ENCODE data around the gene SVIL. TPM values are rescaled to one million over a fixed set of nuclear protein-coding genes. Genes with fewer than 3 reads are reported as not detected.
"Not testable (repeated sequence)": the region's sequence is repeated elsewhere in the genome, so short reads cannot be mapped to it uniquely, and the experiment has no call there.

SVIL gene
- total and polyA plus RNA-seq, 4 donors, result 68.4 to 374 (median 211) TPM

DNA sequence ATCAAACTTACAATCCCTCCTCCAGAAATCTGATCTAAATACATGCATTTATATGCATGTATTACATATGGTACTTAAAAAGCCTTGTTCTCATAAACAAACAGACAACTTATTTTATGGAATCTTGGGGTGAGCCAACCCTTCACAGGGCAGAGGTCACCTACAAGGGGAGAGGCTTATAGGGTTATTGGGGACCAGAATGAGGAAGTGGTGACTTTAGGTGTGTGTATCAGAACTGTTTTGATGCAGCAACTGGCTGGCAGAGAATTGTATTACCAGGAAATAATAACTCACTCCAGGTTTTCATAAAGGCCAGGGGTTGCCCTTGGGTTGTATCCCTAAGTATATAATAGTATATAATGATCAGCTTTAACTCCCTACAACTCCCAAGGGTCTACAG is 91.1 kb downstream of the SVIL start:
- Histone ChIP-seq H3K36me3 (ENCODE audit: control insufficient read depth in 1 of 2, insufficient read depth in 2 of 2, low read length in 1 of 2) (peaks cover 0 to 4% of the 10 kb centered on the region in 2 donors), H3K27me3 (ENCODE audit: control insufficient read depth in 1 of 2, insufficient read depth in 2 of 2, low read length in 1 of 2) (no peaks in the 10 kb centered on the region), H3K27ac (ENCODE audit: low read depth in 1 of 2, low read length in 2 of 2) (no peak overlapping the region), H3K9me3 (ENCODE audit: control insufficient read depth, low read length) (no peaks in the 10 kb centered on the region), H3K4me1 (ENCODE audit: control insufficient read depth in 1 of 2, insufficient read depth in 2 of 2, low read length in 2 of 2) (peaks cover 3 to 12% of the 10 kb centered on the region in 2 donors), H3K4me3 (ENCODE audit: low read length in 2 of 2) (no peak overlapping the region)
- DNase-seq (no peak), ATAC-seq (ENCODE audit: low FRiP score) (no peak)
- intact Hi-C loops (cut with DNase I), result no loop called here

GRCh38 chr10:29542723-29543122 is 92.0 kb downstream of the SVIL start:
- intact Hi-C loops (cut with DNase I), result no loop called here
- no peak for ATAC-seq (ENCODE audit: low FRiP score)
- H3K4me1 ChIP-seq (ENCODE audit: control insufficient read depth in 1 of 2, insufficient read depth in 2 of 2, low read length in 2 of 2), result peaks cover 3 to 9% of the 10 kb centered on the region in 2 donors

DNA sequence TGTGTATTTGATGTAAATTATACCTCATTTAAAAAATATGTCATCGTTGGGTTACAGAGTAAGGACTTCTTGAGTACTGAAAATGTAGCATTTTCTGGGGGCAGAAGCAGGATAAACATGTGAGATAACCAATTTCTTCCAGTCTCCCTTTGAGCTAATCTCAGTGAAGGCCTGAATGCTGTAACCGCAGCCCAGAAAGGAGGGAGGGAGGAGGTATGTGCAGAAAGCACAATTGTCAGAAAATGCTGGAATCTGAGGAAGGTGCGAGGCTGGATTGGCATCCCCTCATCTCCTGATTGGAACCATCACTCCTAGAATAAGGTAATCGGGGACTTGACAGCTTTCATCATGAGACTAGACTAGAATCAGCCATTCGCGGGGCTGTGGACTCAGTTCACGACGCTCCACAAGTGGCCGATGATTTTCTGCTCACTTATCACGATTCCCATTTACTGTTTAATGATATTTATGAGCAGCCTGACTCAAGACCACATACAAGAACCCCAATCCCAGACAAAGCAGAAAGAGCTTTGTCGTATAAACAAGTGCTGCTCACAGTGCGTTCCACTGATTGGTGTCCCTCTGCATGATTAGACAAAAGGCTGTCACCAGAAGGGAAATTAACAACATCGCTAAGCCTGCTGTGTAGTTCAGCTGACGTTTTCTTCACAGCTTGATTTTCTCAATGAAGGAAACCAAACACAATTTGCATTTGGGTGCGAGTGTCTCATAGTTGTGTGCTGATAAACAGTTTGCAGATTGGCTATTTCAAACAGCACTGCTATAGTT is 93.2 kb downstream of the SVIL start:
- Histone ChIP-seq H3K27ac (ENCODE audit: low read depth in 1 of 2, low read length in 2 of 2) (no peak overlapping the region), H3K36me3 (ENCODE audit: control insufficient read depth in 1 of 2, insufficient read depth in 2 of 2, low read length in 1 of 2) (no peaks in the 10 kb centered on the region), H3K4me3 (ENCODE audit: low read length in 2 of 2) (no peak overlapping the region), H3K27me3 (ENCODE audit: control insufficient read depth in 1 of 2, insufficient read depth in 2 of 2, low read length in 1 of 2) (no peaks in the 10 kb centered on the region), H3K9me3 (ENCODE audit: control insufficient read depth, low read length) (no peaks in the 10 kb centered on the region), H3K4me1 (ENCODE audit: control insufficient read depth in 1 of 2, insufficient read depth in 2 of 2, low read length in 2 of 2) (peaks cover 3 to 9% of the 10 kb centered on the region in 2 donors)
- intact Hi-C loops (cut with DNase I), result no loop called here
- DNase-seq, result no peak
- no peak for ATAC-seq (ENCODE audit: low FRiP score)
- 78 to 82% methylated on average over 15 of the region's 15 CpGs for WGBS, 2 donors

More at GRCh38 chr10:29542723-29543122, 92.0 kb downstream of the SVIL start:
- Histone ChIP-seq H3K4me3 (ENCODE audit: low read length in 2 of 2) (no peak overlapping the region), H3K36me3 (ENCODE audit: control insufficient read depth in 1 of 2, insufficient read depth in 2 of 2, low read length in 1 of 2) (no peaks in the 10 kb centered on the region), H3K27me3 (ENCODE audit: control insufficient read depth in 1 of 2, insufficient read depth in 2 of 2, low read length in 1 of 2) (no peaks in the 10 kb centered on the region), H3K27ac (ENCODE audit: low read depth in 1 of 2, low read length in 2 of 2) (no peak overlapping the region), H3K9me3 (ENCODE audit: control insufficient read depth, low read length) (no peaks in the 10 kb centered on the region)
- 38 to 41% methylated on average over 4 of the region's 4 CpGs for WGBS, 2 donors
- no peak for DNase-seq

DNA sequence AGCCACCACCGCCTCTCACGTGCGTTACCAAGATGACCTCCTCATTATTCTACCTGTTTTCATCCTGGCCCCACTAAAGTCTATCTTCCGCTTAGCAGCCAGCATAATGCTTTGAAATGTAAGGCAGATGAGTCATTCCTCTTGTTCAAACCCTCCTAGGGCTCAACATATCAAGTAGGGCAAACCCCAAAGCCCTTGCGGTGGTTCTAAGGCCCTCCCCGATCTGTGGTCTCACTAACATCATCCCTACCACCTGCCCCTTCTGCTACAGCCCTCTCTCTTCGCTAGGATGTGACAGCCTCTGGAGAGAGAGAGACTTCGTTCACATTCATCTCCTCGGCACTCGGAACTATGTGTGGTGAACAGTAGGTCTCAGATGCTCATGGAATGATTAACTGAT is 94.8 kb downstream of the SVIL start:
- intact Hi-C loops (cut with DNase I), result no loop called here
- Histone ChIP-seq H3K4me1 (ENCODE audit: control insufficient read depth in 1 of 2, insufficient read depth in 2 of 2, low read length in 2 of 2) (peaks cover 3 to 17% of the 10 kb centered on the region in 2 donors), H3K4me3 (ENCODE audit: low read length in 2 of 2) (no peak overlapping the region), H3K36me3 (ENCODE audit: control insufficient read depth in 1 of 2, insufficient read depth in 2 of 2, low read length in 1 of 2) (no peaks in the 10 kb centered on the region), H3K27ac (ENCODE audit: low read depth in 1 of 2, low read length in 2 of 2) (no peak overlapping the region), H3K9me3 (ENCODE audit: control insufficient read depth, low read length) (no peaks in the 10 kb centered on the region), H3K27me3 (ENCODE audit: control insufficient read depth in 1 of 2, insufficient read depth in 2 of 2, low read length in 1 of 2) (no peaks in the 10 kb centered on the region)
- no peak for DNase-seq
- WGBS, 2 donors, result 94 to 98% methylated on average over 10 of the region's 10 CpGs
- ATAC-seq (ENCODE audit: low FRiP score), result no peak

GRCh38 chr10:29539412-29539811 is 95.4 kb downstream of the SVIL start:
- no peaks in the 10 kb centered on the region for H3K9me3 ChIP-seq (ENCODE audit: control insufficient read depth, low read length)
- no peaks in the 10 kb centered on the region for H3K36me3 ChIP-seq (ENCODE audit: control insufficient read depth in 1 of 2, insufficient read depth in 2 of 2, low read length in 1 of 2)
- H3K27ac ChIP-seq (ENCODE audit: low read depth in 1 of 2, low read length in 2 of 2), result no peak overlapping the region
- ATAC-seq (ENCODE audit: low FRiP score) (no peak), DNase-seq (no peak)
- WGBS, 2 donors, result 71 to 72% methylated on average over 6 of the region's 6 CpGs
- H3K27me3 ChIP-seq (ENCODE audit: control insufficient read depth in 1 of 2, insufficient read depth in 2 of 2, low read length in 1 of 2), result no peaks in the 10 kb centered on the region
- H3K4me3 ChIP-seq (ENCODE audit: low read length in 2 of 2), result no peak overlapping the region
- intact Hi-C loops (cut with DNase I), result loop anchor here in 1 of 2 donors (10.0 kb wide), 2 partner anchors 45 to 195 kb away; no protein-coding TSS in a partner anchor
- H3K4me1 ChIP-seq (ENCODE audit: control insufficient read depth in 1 of 2, insufficient read depth in 2 of 2, low read length in 2 of 2), result peaks cover 3 to 20% of the 10 kb centered on the region in 2 donors

- peaks cover 0 to 12% of the 10 kb centered on the region in 2 donors for H3K4me1 ChIP-seq (ENCODE audit: control insufficient read depth in 1 of 2, insufficient read depth in 2 of 2, low read length in 2 of 2)
- no peak for DNase-seq
- no peaks in the 10 kb centered on the region for H3K27me3 ChIP-seq (ENCODE audit: control insufficient read depth in 1 of 2, insufficient read depth in 2 of 2, low read length in 1 of 2)
- intact Hi-C loops (cut with DNase I), result loop anchor here in 1 of 2 donors (10.0 kb wide), 2 partner anchors 47 to 197 kb away; no protein-coding TSS in a partner anchor
- no peak overlapping the region for H3K4me3 ChIP-seq (ENCODE audit: low read length in 2 of 2)
- no peaks in the 10 kb centered on the region for H3K9me3 ChIP-seq (ENCODE audit: control insufficient read depth, low read length)
- no peak for ATAC-seq (ENCODE audit: low FRiP score)
- no peak overlapping the region for H3K27ac ChIP-seq (ENCODE audit: low read depth in 1 of 2, low read length in 2 of 2)
- peaks cover 0 to 2% of the 10 kb centered on the region in 2 donors for H3K36me3 ChIP-seq (ENCODE audit: control insufficient read depth in 1 of 2, insufficient read depth in 2 of 2, low read length in 1 of 2)
- 44 to 45% methylated on average over 7 of the region's 7 CpGs for WGBS, 2 donors
These were observed 97.0 kb downstream of the SVIL start for GRCh38 chr10:29537799-29538198.

GRCh38 chr10:29536691-29537090 is 98.1 kb downstream of the SVIL start:
- intact Hi-C loops (cut with DNase I), result loop anchor here in 1 of 2 donors (10.0 kb wide), 2 partner anchors 48 to 198 kb away; no protein-coding TSS in a partner anchor
- H3K4me3 ChIP-seq (ENCODE audit: low read length in 2 of 2); H3K27ac ChIP-seq (ENCODE audit: low read depth in 1 of 2, low read length in 2 of 2); DNase-seq; H3K9me3 ChIP-seq (ENCODE audit: control insufficient read depth, low read length); H3K36me3 ChIP-seq (ENCODE audit: control insufficient read depth in 1 of 2, insufficient read depth in 2 of 2, low read length in 1 of 2); H3K27me3 ChIP-seq (ENCODE audit: control insufficient read depth in 1 of 2, insufficient read depth in 2 of 2, low read length in 1 of 2); ATAC-seq (ENCODE audit: low FRiP score): not testable (repeated sequence)
- 30 to 38% methylated on average over 8 of the region's 8 CpGs for WGBS, 2 donors
- peaks cover 0 to 11% of the 10 kb centered on the region in 2 donors for H3K4me1 ChIP-seq (ENCODE audit: control insufficient read depth in 1 of 2, insufficient read depth in 2 of 2, low read length in 2 of 2)

DNA sequence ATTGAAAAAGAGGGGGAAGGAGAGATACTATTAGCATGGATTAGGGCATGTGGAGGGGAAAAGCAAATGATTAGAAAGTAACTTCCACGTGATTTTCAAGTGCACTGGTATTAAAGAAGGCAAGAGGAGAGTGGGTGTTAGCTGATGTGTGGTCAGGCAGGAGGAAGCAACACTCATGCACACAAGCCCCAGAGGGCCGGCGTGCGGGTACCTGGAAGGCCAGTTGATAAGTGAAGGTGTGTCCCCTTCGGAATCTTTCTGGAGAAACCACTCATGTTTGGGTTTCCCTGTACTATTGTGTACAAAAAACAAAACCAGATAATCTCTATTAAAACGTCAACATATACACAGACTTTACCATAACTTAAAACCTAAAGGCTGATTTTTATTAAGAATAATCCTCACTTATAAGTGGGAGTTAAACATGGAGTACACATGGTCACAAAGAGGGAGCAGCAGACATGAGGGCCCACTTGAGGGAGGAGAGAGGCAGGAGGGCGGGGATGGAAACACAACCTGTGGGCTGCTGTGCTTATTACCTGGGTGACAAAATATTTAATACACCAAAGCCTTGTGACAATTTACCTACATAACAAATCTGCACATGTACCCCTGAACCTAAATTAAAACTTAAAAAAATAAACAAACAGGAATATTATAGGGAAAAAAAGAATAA is 98.9 kb downstream of the SVIL start:
- intact Hi-C loops (cut with DNase I), result loop anchor here in 1 of 2 donors (10.0 kb wide), 2 partner anchors 49 to 199 kb away; no protein-coding TSS in a partner anchor
- Histone ChIP-seq H3K36me3 (ENCODE audit: control insufficient read depth in 1 of 2, insufficient read depth in 2 of 2, low read length in 1 of 2) (peaks cover 0 to 7% of the 10 kb centered on the region in 2 donors), H3K9me3 (ENCODE audit: control insufficient read depth, low read length) (no peaks in the 10 kb centered on the region), H3K4me3 (ENCODE audit: low read length in 2 of 2) (no peak overlapping the region), H3K4me1 (ENCODE audit: control insufficient read depth in 1 of 2, insufficient read depth in 2 of 2, low read length in 2 of 2) (peaks cover 0 to 11% of the 10 kb centered on the region in 2 donors), H3K27ac (ENCODE audit: low read depth in 1 of 2, low read length in 2 of 2) (peak overlapping the region; percentile 12 to 73), H3K27me3 (ENCODE audit: control insufficient read depth in 1 of 2, insufficient read depth in 2 of 2, low read length in 1 of 2) (no peaks in the 10 kb centered on the region)
- WGBS, 2 donors, result 64 to 66% methylated on average over 7 of the region's 7 CpGs
- ATAC-seq (ENCODE audit: low FRiP score), result no peak
- no peak for DNase-seq
